GM19351 (cell line): ENCODE results near the gene CNTNAP2.

Experiments
- ATAC-seq: cut with Tn5 transposase; IDR thresholded peaks from one replicate; pipeline ENCODE4 v1.9.1; 2021; ENCODE audit warnings: mild to moderate bottlenecking, moderate library complexity; ENCODE audit not compliant: unreplicated experiment

The CNTNAP2 gene

DNA sequence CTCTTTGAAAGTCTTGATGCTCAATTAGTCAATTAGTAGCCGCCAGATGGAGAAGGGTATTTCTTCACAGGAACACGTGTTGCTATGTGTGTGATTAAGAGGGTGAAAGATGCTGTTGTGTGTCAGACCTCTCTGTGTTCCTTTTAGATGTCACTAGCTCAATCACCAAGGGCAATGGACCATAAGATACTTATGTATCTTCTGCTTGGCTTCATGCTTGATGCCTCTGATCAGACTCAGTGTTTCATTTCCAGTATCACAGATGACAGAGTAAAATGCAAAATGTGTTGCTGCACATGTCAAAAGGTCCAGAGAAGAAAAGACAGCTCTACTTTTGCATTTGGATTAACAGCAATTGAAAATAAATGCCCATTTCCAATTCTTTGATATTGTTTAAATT, 865.9 kb downstream of the CNTNAP2 start:
- no peak for ATAC-seq

DNA sequence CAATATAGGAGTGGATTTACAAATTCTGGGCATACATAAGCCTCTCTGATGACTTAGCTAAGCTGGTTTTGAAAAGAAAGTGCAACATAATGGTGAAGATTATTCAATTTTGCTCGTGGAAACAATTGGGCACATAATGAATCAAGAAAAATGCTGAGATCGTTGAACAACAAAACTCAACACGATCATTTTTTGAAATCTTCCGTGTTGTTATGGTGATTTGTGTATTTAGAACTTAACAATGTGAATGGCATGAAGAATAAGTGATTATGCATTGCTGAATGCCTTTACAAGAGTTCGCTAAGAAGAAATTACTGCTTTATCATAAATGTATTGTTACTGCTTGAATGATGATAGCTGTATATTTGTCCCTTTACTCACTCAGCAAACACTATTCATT, 875.0 kb downstream of the CNTNAP2 start:
- no peak for ATAC-seq

DNA sequence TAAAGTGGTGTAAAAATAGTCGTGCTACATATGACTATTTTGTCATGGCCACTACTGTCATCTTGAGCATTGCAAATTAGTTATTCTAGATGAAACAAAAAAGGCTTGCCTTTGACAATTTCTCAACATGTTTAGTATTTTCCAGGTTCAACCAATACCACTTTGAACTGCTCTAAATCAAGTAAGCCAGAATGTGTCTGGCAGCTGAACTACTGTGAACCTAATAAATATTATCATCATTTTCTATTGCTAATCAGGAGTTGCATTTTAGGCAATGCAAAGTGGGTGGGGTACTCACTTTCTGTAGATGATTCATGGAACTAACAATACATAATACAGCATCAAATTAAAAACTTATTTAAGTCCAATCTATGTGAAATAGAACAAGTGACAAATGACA, 877.2 kb downstream of the CNTNAP2 start:
- ATAC-seq, result no peak

DNA sequence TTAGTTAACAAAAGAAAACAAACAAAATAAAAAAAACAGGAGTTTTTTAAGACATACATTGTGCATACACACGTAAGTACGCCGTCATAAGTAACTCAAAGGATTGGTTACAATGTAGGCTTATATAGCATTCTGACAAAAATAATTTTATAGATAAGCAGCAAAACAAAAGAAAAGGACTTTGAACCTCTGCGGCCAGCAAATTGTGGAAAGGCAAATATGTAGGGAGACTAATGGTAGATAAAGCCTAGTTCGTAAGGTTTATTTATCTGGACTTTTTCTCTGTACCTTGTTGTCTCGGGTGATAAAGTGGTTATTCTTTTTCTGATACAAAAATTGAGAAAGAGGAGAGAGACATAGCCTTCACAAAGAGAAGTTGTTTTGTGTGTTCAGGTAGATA, 891.9 kb downstream of the CNTNAP2 start:
- no peak for ATAC-seq

DNA sequence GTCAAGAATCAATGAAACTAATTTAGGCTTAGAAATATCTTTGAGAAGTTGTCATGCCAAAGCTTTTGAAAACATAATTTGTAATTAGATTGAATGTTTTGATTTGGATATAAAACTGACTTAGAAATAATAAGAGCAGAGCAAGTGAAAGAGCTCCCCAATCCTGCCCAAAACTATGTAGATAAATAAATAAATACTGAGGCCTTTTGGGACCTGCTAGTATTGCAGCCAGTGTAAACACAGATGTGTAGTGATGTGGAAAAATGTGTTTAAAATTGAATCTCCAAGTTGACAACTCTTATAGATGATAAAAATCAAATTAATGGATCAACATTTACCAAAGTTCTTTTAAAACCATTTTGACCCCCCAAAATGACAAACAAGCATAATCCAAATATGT, 896.1 kb downstream of the CNTNAP2 start:
- no peak for ATAC-seq

DNA sequence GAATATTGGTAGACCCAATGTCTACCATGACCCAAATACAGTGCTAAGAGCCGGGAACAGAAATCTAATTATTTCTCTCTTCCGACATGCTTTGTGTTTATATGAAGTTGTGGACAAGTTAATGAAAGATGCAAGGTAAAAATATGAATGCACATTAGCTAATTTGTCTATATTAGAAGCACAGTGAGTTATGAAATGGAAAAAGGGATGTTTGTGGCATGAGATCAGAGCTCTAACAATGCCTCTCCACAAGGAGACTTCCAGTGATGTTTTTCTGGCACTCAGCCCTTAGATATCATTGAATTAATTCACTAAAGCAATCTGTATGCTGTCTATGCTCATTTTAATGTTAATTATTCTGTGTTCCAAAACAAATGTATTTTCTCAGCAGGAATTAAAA, 897.2 kb downstream of the CNTNAP2 start:
- ATAC-seq, result no peak

DNA sequence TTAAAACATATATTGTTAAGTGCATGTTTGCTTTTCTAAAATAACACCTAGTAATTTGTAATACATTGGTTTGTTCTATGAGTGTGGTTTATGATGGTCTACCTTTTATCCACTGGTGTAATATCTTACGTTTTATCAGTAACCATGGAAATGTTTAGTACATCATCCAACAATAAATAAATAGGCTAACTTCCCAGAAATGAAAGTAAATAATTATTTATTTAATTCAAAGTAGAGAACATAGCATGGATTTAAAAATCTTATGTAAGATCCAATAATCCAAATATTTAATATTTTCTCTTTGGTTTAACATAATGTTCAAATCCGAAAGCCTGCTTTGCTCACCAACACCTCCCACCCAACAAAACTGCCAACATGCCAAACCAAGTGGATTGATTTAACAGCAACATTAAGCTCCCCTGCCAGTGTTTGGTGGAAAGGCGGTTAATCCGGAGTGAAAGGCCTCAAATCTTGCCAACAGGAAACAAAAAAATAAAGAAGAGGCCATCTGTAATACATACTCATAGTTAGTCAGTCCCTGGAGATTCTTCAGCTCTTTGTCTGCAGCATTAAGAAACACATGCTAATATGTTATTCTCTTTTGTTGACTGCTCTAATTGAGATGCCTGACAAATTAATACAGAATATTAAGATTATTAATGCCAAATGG, 897.8 kb downstream of the CNTNAP2 start:
- ATAC-seq, result no peak

DNA sequence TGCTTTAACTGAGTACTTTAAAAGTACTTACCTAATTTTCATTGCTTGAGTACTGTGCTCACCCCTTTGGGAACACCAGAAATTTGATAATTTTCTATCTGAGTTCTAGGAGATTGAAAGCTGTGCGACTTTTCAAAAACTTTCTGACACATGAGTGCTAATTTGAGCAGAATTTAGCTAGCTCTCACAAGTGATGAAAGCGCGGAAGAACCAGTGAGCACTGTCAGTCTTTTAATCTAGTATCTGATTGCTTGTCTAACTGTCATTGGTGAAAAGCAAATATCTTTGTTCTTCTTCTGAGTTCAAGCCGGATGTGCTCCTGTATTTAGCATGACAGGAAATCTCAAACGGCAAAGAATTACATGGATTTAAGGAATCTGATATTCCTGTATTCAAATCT, 899.4 kb downstream of the CNTNAP2 start:
- ATAC-seq, result no peak

DNA sequence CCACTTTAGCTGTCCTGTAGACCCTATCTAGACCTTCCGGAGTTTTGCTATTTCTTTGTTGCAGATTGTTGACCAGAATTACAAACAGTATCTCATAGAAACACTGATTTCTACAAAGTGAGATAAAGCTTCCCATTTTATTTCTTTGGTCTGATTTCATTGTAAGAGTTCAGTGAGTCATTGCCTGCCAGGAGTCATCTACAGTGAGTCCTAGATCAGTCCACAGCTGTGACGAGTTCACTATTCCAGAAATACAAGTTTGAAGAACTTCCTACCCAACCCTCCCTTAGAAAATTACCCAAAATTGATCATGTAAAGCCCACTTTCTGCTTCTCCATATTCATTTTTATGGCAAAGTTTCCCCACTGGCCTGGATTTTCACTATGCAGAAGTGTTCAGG, 905.5 kb downstream of the CNTNAP2 start:
- no peak for ATAC-seq

DNA sequence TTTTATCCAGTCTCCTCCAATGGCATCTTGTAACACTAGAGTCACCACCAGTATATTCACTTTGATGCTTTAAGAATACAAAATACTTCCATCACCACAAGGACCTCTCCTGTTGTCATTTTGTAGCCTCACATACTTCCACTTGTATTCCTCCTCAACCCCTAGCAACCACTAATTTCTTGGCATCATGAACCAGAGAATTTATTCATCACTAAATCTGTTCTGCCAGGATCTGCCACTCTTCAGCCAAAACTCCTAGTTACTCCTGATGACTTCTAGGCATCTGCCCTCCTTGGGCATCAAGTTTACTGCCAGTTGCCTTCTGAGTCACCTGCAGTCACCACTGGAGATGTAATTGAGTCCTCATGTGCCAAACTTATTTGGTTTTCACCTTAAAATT, 906.8 kb downstream of the CNTNAP2 start:
- no peak for ATAC-seq

DNA sequence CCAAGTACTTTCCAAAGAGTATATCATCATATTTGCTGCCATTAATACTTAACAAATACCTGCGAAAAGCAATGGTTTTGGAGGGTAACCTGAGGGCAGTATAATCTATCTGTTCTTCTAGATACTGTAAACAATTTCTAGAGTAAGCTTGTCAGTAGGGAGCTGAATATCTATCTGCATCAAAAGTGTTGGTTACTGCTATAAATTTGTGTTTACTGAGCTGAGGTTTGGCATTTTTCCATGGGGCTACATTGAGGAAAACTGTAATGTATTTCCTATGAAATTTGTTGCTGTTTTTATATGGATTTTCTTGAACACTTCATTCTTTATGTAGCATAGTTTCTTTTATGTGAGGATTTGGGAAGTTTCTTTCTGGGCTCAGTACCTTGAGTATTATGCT, 913.4 kb downstream of the CNTNAP2 start:
- ATAC-seq, result no peak

DNA sequence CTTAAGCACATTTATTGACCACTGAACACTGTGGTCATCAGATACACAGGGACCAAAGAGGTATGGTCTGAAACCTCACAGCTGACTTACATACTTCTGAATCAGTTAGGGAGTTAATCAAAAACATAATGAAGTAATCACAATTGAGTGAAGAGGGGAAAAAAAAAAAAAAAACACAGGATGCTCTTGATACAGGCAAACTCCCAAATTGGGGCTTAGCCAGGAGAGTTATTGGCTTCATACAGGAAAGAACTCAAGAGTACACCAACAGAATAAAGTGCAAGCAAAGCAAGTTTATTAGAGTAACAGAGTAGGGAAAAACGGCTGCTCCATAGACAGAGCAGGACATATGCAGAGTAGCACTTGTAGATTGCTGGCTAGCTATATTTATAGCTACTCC, 917.0 kb downstream of the CNTNAP2 start:
- no peak for ATAC-seq

DNA sequence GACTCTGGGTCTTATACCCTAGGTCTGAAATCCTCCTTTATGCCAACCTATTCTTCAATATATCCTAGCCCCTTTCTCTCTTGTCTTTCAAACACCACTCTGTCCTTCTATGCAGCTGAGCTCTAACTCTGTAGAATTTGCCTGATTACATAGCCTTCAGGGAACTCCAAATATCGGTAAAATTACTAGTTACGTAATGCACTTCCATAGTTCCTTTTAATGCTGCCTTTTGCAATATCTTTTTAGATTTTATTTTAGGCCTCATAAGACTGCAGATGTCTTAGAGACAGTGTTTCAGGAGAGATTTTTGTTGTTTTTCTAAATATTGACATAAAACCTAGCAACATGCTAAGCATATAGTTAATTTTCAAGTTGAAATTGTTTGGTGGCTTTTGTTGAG, 924.8 kb downstream of the CNTNAP2 start:
- no peak for ATAC-seq

DNA sequence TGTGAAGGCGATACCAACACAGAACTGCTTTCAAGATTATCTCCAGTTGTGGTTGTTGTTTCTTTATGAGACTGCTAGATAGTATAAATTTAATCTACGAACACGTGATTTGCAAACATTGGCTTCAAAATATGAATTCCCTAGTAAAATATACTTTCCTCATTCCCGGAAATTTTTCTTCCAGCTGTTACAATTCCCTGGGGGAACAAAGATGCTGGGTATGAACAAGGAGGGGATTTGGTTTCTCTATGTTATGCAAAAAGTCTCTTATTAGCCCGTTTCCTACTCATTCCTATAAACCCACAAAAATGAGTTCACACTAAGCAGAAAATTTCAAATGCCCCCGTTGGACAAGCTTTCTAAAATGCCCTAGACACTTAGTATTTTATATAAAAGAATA, 928.3 kb downstream of the CNTNAP2 start:
- ATAC-seq, result no peak

DNA sequence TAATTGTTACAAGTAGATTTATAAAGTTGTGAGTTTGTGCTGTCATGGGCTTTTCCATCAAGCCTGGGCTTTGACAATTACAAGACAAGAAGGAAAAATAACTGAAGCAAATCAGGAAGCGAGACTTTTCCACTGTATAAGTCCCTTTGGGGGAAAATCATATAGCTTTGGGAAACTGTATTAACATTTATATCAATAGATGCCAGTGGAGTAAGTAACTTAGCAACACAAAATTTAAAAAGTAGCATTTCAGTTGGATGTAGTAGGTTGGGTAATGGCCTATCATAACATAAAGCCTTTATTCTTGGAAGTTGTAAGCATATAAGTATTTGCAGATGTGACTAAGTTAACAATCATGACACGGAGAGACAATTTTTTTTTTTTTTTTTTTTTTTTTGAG, 931.1 kb downstream of the CNTNAP2 start:
- ATAC-seq, result no peak

DNA sequence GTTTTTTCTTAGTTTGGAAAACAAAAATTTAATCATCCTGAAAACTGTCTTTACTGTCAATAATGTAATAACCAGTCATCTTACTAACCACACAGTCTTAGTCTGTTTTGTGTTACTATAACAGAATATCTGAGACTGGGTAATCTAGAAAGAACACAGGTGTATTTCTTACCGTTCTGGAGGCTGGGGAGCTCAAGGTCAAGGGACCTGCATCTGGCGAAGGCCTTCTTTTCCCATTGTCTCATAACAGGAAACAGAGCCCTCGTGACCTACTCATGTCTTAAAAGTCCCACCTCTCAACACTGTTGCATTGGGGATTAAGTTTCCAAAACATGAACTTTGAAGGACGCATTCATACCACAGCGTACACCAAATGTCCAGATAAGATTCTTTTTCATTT, 932.3 kb downstream of the CNTNAP2 start:
- no peak for ATAC-seq

DNA sequence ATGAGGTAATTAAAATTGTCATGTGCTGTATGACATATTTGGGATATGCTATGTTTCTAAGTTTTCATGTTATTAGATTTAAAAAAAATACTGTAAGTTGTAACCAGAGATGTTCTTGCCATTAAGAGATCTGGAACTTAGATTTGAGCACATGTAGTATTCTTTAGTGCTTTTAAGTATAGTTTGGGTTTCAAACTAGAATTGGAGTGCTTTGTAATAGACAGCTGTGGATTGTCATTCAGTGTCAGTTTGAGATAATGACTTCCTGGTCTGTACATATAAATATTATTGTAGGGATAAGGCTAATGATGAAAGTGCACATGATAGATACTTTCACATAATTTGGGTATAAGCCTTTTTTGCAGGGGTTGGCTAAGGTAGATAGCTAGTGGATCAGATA, 936.2 kb downstream of the CNTNAP2 start:
- ATAC-seq, result no peak

DNA sequence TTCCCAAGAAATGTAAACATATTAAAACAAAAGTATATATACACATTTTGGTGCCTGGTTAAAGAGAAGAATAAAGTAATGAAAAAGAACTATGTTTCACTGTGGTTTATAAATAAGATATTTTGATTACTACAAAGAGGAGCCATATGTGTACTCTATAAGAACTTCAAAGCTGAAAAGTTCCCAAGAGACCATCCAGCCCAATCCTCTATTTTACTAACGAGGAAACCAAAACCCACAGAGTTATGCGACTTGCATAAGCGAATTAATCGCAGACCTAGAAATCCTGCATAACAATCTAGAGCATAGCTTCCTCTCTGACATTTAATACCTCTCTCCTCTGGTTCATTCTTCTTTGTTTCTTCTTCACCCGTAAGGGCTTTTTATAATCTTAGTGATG, 937.1 kb downstream of the CNTNAP2 start:
- no peak for ATAC-seq

DNA sequence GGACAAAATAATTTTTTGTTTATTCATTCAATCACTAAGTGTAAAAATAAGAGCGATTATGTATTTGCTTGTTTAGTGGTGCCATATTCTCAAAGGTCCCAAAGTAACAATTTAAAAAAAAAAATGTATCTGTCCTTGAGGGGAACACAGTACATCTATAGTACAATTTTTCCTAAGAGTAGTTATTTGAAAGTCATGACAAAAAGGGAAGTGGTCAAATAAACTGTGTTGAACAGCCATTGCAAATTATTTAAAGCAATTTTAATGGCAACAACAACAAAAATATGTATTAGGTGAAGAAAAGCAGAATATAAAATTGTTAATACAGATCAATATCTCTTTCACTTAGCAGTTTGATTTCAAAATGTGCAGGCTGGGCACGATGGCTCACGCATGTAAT, 943.5 kb downstream of the CNTNAP2 start:
- no peak for ATAC-seq

DNA sequence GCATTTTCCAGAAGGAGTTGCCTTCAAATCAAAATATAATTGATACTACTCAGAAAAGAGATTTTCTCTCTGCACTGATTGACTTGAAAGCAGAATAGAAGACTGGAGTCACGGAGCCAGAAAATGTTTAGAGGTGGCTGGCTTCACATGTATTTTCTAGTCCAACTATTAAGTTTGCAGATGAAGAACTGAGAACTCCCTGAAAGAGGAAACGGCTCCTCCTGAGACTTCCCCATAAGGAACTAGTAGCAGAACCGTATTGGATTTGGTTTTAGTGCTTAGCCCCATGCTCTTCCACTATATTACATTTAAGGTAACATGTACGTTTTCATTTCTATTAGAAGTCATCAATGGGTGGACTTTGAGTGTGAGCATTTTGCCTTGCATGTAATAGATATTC, 946.3 kb downstream of the CNTNAP2 start:
- no peak for ATAC-seq

DNA sequence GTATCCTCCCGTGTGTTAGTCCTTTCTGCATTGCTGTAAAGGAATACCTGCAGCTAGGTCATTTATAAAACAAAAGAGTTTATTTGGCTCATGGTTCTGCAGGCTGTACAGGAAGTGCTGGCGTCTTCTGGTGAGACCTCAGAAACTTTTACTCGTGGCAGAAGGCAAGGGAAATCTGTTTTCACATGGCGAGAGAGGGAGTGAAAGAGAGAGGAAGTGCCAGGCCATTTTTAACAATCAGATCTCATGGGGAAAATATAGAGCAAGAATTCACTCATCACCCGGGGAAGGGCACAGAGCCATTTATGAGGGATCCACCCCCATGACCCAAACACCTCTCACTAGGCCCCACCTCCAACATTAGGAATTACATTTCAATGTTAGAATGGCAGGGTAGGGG, 952.2 kb downstream of the CNTNAP2 start:
- ATAC-seq, result no peak

DNA sequence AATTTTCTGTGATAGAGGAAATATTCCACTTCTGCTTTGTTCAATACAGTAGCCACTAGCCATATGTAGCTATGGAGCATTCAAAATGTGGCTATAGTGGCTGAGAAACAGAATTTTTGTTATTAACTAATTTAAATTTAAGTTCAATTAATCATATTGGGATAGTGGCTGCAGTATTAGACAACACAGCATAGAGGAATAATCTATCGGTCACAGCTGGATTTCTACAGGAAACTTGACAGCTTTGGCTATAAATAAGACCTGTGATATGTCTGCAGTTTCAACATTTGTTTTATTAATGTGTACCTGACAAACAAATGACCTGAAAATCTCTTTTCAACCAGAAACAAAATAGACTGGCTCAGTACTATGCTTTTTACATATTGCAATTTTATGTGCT, 953.2 kb downstream of the CNTNAP2 start:
- ATAC-seq, result no peak

DNA sequence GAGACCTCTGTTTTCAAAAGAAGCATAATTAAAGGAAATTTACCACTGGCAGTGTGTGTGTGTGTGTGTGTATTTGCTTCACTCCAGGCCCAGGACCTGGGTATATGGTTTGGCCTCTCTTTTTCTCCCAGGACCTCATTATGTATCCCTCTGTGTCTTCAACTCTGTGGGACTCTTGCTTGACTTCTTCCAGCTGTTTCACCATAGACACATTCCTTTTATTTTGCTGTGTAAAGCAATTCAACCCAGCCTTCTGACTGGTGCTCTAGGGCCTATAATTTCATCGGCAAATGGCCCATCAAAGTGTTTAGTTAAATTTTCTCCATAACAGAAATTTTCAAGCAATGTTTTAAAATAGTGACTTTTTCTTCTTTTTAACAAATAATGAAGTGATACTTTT, 954.3 kb downstream of the CNTNAP2 start:
- ATAC-seq, result no peak

DNA sequence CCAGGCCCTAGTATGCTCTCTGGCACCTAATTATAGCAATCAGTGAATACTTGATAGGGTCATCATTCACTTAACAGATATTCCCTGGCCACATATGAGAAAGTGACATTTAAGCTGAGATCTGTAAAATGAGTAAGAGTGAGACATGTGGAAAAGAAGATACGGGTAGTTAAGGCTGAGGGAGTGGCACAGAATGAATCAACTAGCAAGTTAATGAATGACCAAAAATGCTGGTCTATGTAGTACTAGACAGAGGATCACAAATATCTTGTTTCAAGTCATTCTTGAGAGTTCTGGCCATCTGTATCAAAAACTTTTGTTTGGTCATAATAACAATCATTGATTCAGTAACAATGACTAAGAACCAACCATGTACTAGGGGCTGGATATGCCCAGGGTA, 954.9 kb downstream of the CNTNAP2 start:
- no peak for ATAC-seq
